Daoy (cell line): ENCODE measurements around the gene NOTCH4. TPM values are rescaled to one million over a fixed set of nuclear protein-coding genes. Genes with fewer than 3 reads are reported as not detected.
"Not testable (repeated sequence)": the region's sequence is repeated elsewhere in the genome, so short reads cannot be mapped to it uniquely, and the experiment has no call there.

Experiments used
- DNase-seq: peaks from one replicate; pipeline ENCODE4 v3.0.0-alpha.2; 2015; ENCODE audit warnings: low read depth
- total RNA-seq: library from RNA; depleted of rRNA; stranded (reverse); fragments of >200 nt; shearing (Covaris generic); gene quantifications from 2 replicates; pipeline ENCODE4 v1.2.3, GENCODE V29; 2014

Gene NOTCH4
- total RNA-seq, 1 experiment from 2014 or later, result 2.3 TPM

DNA sequence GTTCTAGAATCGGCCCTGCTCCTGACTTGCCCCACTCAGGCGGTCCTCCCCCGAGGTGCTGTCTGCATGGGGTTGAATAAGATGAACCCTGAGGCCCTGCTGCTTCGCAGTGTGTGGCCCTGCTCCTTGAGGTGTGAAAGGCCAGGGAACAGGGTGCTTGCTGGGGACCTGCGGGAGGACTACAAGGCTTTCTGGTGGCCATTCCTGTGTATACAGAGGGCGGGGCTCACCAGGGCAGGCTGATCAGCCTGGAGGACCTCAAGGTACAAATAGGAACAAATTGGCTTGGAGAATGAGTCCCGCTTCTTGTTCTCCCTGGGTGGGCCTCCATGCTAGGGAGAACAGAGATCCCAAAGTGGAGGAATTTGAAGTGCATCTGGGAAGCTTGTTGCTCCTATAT lies 5.7 kb downstream of the NOTCH4 start:
- DNase-seq, result no peak

DNA sequence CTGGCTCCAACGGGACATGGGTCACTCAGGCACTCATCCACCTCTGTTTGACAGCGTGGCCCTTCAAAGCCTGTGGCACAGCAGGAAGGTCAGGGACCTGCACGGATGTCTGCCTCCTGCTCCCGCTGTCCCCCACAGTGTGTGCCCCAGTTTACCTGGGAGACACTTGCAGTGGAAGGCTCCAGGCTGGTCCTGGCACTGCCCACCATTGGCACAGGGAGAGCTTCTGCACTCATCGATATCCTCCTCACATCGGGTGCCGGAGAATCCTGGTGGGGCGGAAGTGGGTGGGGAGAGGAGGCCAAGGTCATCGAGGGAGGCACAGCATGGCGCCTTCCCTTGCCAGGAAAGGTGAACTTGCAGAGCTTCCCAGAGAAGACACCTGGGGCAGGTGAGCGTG lies 6.9 kb downstream of the NOTCH4 start:
- no peak for DNase-seq

DNA sequence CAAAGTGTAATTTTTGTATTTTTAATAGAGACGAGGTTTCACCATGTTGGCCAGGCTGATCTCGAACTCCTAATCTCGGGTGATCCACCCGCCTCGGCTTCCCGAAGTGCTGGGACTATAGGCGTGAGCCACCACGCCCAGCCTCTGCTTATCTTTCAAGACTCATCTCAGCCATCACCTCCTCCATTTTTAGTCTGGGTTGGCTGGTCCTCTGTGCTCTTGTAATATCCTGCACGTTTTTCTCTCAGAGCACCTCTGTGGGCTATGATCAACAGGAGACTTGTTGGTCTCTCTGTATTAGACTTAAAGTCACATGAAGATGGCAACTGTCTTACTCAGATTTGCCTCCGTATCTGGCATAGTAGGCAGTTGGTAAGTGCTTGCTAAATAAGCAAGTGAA lies 7.6 kb downstream of the NOTCH4 start:
- DNase-seq, result no peak

DNA sequence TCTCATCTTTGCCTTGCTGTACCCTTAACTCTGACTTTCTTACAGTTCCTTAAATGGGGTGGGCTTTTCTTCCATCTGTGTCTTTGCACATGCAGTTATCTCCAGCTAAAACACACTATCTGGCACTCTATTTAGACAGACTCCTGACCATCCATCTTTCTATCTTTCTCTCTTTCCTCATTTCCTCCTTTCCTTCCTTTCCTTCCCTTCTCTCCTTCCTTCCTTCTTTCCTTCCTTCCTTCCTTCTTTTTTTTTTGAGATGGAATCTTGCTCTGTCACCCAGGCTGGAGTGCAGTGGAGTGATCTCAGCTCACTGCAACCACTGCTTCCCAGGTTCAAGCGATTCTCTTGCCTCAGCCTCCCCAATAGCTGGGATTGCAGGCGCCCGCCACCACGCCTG lies 8.2 kb downstream of the NOTCH4 start:
- no peak for DNase-seq

DNA sequence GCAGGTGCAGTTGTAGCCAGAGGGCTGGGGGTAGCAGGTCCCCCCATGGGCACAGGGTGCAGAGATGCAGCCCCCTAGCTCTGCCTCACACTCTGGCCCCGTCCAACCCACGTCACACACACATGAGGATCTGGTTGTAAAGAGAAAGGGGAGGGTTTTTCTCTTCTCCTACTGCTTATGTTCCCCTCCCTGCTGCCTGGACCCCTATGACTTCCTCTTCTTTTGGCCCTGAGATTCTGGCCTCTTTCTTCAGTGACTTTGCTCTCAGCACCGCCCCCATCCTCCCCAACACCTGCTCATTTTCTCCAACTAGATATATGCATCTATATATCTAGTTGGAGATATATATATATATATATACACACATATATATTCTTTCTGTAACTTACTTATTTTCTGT lies 9.7 kb downstream of the NOTCH4 start:
- no peak for DNase-seq

DNA sequence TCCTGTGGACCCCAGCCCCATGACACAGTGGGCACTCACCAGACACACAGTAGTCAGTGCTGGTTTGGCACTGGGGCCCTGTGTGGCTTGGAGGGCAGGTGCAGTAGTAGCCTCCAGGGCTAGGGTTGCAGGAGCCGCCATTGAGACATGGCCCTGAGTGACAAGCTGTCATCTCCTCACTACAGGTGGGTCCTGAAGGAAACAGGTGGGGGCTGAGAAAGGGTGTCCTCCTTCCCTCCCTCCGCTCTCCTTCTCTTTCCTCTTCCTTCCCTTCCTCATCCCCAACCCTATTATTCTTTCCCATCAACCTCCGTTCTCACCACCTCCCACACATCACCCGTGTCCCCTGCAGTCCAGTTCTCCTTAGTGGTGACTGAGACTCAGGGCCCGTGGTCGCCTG lies 10.2 kb downstream of the NOTCH4 start:
- no peak for DNase-seq

DNA sequence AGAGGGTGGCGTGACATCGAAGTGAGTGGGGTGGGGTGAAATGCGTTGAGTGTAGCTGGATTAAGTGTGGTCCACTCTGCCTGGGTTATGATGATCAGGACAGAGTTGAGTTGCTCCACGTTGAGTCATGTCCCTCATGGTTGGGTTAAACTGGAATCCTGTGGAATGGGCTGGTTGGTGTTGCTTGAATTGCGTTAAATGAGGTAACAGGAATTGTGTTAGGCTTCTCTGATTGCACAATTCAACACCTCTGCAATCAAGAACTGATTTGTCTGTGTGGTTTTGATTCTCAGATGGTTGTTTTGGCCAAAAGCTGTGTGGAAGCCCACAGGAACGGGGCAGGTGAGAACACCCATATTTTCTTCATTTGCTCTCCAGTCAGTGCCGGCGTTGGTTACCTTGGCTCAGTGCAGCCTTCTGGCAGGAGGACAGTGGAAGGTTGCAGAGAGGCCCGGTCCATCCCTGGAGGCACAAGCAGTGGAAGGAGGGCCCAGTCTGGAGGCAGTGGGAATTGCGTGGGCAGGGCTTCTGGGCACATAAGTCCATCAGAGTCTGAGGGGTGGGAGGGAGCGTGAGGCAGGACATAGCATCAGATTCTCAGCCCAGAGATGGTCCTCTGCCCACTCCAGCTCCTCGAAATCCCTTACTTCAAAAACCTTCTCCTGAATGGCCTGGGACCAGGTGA lies 11.6 kb downstream of the NOTCH4 start:
- DNase-seq, result no peak

DNA sequence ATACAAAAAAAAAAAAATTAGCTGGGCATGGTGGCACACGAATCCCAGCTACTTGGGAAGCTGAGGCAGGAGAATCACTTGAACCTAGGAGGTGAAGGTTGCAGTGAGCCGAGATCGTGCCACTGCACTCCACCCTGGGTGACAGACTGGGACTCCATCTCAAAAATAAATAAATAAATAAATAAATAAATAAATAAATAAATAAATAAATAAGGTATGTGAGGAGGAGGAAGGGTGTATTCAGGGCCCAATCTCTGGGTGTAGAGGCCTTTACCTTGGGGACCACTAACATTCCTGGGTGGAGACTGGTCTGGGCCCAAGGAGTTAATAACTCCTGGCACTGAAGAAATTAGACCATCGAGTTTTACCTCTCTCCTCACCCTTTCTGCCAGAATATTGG lies 12.4 kb downstream of the NOTCH4 start:
- DNase-seq, result not testable (repeated sequence)

DNA sequence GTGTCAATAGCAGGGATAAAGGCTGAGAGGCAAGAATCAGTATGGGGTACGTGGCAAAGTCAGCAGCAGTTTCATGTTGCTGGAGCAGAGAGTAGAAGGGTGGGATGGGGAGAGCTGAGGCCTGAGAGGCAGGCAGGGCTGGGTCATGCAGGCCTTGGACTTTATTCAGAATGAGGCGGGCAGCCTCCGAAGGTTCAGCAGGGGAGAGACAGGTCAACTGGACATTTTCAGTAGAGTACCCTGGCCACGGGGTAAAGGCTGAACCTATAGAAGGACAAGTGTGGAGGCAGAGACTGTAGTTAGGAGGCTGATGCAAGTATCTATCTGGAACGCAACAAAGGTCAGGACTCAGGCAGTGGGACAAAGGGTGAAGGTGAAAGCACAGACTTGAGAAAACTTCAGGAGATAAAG lies 13.7 kb downstream of the NOTCH4 start:
- no peak for DNase-seq

DNA sequence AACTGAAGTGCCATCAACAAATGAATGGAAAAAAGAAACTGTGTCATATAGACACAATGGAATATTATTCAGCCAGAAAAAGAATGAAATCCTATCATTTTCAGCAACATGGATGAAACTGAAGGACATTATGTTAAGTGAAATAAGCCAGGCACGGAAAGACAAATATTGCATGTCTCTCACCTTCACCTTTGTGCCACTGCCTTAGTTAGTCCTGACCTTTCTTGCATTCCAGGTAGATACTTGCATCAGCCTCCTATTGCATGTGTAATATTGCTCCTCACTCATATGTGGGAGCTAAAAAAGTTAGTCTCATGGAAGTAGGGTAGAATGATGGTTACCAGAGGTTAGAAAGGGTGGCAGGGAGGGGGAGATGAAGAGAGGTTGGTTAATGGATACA lies 14.9 kb downstream of the NOTCH4 start:
- no peak for DNase-seq

DNA sequence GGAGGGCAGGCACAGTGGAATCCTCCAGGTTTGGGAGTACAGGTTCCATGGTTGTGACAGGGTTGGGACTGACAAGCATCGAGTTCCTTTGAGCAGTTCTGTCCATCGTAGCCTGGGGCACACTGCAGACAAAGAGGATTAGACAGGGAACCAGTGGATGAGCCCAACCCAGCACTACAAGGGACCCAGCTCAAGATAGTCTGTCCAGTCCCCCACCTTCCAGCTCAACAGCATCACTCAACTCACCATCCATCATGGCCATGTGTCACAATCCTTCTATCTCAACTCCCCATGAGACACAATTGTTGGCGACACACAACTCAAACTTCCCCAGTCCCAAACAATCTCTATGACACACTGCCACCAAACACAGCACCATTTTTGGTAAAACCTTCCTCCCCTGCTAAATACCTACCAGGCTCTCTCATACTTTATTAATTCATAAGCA lies 19.6 kb downstream of the NOTCH4 start:
- no peak for DNase-seq

DNA sequence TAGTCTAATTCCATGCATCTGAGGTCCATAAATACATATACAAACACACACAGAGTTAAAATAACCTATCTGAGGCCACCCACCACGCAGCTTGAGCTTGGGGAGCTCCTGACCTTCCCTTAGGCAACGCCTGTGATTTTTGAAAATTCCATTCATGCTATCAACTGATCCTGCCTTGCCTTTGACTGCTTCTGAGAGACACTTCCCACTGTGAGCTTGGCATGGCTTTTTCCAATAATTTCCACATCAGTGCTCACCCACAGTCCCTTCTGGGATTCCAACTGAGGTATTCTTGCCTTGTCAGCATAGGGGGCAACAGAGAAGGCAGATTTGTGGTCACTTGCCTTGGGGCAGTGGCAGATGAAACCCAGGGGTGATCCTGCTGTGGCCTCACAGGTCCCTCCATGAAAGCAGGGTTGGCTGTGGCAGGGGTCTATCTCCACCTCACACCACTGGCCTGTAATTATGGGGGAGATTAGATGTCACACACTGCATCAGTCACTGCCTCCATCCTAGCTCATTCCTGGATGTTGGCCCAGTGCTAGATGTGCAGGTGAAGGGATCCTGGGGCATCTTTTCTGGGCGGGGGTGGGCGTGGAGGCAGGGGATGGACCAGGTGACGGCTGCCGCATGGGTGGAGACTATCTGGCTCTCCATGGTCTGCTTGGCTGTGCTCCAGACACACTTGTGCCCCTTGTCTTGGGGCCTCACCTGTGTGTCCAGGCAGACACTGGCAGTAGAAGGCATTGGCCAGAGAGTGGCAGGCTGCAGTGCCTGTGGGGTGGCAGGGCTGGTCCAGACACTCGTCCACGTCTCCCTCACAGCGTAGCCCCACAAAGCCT lies 20.2 kb downstream of the NOTCH4 start:
- no peak for DNase-seq

DNA sequence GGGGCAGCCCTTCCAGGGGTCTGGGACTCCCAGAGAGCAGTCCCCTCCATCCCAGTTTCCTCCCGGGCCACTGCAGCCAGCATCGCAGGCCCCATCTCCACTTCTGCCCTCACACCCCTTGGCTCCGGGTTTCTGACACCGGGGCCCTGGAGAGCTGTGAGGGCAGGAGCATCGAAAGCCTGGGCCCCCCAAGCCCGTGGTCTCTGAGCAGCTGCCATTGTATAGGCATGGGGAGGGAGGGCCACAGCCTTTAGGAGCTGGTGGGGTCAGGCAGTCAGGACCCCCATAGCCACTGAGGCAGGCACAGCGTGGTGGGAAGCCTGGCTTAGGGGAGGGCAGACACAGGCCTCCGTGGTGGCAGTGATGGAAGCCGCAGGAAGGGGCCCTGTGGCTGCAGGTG lies 21.7 kb downstream of the NOTCH4 start:
- no peak for DNase-seq

DNA sequence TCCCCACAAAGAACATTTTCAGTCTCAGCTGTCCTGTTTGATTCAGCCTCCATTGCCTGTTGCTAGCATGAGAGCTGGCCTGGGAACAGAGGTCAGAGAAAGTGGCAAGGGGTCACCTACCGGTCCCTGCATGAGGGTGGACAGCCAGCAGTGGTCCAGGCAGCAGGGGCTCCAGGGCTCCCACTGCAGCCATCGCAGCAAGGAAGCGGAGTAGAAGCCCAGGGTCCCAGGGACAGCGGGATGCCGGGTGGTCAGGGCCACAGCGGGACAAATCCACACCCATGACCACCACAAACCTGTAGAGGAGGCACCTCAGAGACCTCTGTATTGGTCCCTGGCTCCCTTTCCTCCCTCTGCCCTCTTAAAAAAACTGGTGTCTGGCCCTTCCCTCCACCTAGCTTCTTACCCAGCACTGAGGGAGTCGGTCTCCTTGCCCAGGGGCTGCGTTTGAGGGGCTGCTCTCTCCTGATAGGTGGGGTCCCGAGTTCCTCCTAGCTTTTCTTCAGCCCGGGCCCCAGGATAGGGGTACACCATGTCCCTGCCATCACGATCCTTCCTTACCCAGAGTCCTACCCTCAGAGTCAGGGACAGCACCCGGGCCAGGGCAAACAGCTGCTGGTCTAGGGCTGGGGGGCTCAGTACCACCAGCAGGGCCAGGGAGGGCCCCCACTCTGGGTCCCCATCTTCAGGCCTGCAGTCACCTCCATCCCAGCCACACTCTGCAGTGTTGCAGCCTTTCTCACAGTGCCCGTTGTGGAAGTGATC lies 23.0 kb downstream of the NOTCH4 start:
- DNase-seq, result no peak

DNA sequence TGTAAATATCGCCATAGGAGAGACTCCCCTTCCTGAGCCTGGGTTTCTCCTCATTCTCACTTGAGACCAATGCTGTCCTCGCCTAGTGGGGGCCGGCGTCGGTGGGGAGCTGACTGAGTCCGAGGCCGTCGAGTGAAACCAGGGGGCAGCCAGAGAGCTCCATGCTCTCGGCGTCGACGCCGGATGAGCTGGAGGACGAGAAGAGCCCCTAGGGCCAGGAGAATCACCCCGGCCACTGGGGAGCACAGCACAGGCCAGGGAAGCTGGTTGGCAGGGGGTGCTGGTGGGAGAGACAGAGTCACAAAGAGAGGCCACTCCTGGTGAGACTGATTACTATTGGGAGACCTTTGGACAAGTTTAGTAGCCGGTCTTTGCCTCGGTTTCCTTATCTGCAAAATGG lies 25.0 kb downstream of the NOTCH4 start:
- no peak for DNase-seq

DNA sequence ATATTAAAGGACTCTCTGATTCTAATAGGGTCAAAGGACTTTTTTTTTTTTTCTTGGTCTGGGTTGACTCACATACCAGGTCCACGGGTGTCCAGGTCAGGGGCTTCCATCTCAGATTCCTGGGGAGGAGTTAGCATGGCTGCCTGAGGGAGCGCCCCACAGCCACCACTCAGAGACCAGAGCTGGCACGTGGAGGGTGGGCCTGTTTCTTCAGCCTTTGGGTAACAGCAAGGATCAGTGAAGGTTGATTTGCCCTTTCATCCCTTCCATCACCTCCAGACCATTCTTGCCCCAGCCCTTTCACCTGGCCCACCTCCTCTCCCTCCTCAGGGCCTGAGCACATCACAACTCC lies 25.5 kb downstream of the NOTCH4 start:
- DNase-seq, result no peak

DNA sequence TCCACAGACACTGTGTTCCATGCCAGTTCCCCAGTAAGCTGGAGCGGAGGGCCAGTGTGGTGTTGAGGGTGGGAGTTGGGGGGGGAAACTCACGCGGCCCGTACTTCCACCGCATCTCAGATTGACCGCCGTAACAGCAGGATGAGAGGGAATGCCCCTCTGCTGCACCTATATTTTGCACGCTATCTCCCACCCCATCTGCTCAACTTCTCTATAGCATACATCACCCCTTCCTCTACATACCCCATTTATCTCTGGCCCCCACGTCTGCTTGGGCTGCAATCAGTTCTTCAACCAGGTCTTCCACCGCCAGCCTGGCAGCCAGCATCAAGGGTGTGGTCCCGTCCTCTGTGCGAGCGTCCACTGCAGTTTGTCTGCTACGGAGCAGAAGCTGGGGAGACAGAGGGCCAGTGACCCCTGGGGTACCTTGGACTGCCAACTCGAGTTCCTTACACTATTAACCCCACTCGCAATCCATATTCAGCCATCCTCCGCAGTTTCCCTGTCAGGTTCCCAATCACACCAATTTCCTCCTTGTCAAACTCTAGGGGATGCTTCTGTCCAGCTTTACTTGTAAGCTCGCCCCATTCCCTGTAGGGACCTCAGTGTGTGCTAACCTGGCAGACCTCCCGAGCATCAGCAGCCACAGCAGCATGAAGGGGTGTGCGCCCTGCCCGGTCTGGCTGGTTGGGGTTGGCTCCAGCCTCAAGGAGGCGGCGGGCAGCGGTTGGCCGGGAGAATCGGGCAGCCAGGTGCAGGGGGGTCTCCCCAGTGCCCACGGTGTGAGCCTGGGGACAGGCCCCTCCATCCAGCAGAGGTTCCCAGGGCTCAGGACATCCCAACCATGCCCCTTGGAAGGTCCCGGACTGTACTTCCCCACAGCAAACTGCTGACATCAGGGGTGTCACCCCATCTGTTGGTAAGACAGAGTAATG lies 26.9 kb downstream of the NOTCH4 start:
- no peak for DNase-seq

DNA sequence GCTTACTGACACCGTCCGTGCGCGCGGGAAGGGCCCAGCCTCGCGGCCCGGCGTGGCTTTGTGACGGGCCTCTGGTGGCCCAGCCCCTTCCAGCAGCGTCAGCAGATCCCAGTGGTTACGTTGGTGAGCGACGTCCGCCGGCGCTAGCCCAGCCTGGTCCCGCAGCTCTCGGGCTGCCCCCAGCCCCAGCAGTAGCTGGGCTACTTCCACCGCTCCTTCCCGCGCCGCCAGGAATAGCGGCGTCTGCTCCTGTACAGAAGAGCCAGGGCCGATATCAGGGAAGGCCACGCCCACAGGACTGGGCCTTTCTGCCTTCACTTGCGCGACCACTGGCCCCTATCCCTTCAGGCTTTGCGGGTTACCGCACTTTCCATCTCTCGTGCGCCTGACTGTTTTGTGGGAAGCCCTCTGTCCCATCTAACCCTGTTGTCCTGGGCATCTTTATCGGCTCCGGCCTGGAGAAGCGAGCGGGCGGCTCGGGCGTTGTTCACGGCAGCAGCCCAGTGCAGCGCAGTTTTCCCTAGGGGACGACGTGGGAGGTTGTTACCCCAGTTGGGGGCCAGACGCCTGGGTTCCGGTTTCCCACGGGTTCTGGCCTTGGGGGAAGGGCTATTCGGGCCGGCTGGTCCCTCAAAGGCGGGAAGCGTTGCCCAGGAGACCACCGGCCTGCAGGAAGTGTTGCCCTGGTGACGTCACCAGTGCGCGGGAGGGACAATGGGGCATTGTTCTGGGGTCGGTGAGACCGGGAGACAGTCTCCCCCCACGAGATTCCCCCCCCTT lies 27.8 kb downstream of the NOTCH4 start:
- peak; percentile 96 for DNase-seq

DNA sequence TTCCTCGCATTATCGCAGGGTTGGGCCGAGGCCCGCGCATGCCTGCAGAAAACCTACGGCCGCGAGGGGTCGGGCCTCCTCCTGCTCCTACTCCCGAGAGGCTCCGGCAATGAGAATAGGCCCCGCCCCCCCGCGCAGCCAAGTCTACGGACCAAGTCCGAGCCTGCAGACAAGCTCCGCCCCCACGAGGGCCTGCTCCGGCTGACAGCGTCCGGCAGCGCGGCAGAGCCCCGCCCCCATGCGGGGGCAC lies 28.3 kb downstream of the NOTCH4 start:
- peak; percentile 100 for DNase-seq

DNA sequence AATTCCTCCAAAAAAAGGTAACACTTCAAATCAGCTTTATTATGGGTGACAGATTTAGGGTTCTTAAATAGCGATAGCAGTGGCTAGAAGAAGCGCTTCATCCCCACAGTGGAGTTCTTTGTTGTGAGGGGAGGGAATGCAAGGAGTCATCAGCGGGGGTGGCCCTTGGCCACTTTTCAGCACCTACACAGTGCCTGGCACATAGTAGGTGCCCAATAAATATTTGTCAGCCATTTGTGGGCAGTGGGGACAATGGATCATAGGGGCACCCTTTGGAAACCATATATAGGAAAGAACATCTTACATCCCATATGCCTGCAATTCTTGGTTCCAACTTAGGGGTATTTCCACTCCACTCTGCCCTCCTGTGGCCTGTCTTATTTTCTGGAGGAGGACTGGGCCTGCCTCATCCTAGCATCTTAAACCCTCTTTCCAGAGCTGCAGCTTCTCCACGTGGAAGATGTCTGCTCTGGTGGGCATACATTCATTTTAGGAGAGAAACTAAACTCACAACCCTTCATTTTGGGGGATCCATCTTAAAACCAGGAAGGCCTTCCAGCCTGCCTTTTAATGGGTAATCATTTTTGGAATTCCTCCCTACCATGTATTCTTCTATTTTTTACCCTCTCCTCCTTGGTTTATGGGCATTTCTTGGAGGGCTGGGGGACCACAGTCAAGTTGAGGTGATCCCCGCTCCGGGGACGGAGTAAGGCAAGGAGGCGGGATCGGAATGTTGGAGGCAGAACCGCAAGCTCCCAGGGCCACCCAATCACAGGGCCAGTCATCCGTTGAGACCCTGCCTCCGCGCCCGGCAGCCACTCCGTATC lies 28.8 kb downstream of the NOTCH4 start:
- DNase-seq, result peak; percentile 50
